BJ (cell line): Measurements from ENCODE around the gene ESRP2. TPM values are rescaled to one million over a fixed set of nuclear protein-coding genes. Genes with fewer than 3 reads are reported as not detected.

Experiments used
- CTCF ChIA-PET: fragments of 350-600 bp; formaldehyde crosslinking; extraction: SDS; loops from one replicate; lab custom pipeline; 2021; ENCODE audit warnings: antibody characterized with exemption, inconsistent platforms; lab: Yijun Ruan, JAX
- POLR2A ChIA-PET: fragments of 300-600 bp; sonication (Branson Sonifier 250); formaldehyde crosslinking; extraction: SDS; loops from one replicate; lab custom pipeline; 2021; ENCODE audit warnings: antibody characterized with exemption; lab: Charles Lee
- DNase-seq: peaks from one replicate; pipeline ENCODE4 v3.0.0-alpha.2; 2011; ENCODE audit warnings: low read depth
- H3K27me3 ChIP-seq: 2 replicates; pipeline ENCODE4 v1.6.0; 2011; ENCODE audit warnings: low read length; ENCODE audit not compliant: control insufficient read depth, insufficient read depth
- H3K36me3 ChIP-seq: 2 replicates; pipeline ENCODE4 v1.5.1; 2011; ENCODE audit warnings: low read length; ENCODE audit not compliant: control insufficient read depth, insufficient read depth
- H3K4me3 ChIP-seq: 2 replicates; pipeline ENCODE4 v1.5.1; 2011; ENCODE audit warnings: low read depth, mild to moderate bottlenecking, control low read depth, low read length
- CTCF ChIP-seq: IDR thresholded peaks from 2 replicates; pipeline ENCODE4 v1.5.1; 2011; ENCODE audit warnings: low read depth, mild to moderate bottlenecking, control low read depth, inconsistent platforms, low read length, moderate library complexity; ENCODE audit not compliant: insufficient read depth
- polyA plus RNA-seq: library from polyadenylated mRNA; depleted of rRNA; stranded (reverse); fragments of >200 nt; gene quantifications from 2 replicates; pipeline ENCODE4 v1.2.3, GENCODE V29; 2011

ESRP2 gene
- polyA plus RNA-seq, 1 experiment, result 0.04 TPM

- no peak overlapping the region for H3K4me3 ChIP-seq
- CTCF ChIA-PET, result interaction anchor here (0.7 to 14.3 kb wide), 3 partner anchors 9 to 266 kb away, joined by 3 to 310 read pairs (median 6); partner anchors contain the start of gene SLC7A6
- POLR2A ChIA-PET, result no interaction called here
- no peak for TF ChIP-seq CTCF
- no peaks in the 10 kb centered on the region for H3K27me3 ChIP-seq
- no peak for DNase-seq
- peaks cover 23% of the 10 kb centered on the region for H3K36me3 ChIP-seq
These were observed 19.8 kb upstream of the ESRP2 start for GRCh38 chr16:68255712-68256111.

GRCh38 chr16:68253721-68254120 is 17.8 kb upstream of the ESRP2 start:
- no peaks in the 10 kb centered on the region for H3K27me3 ChIP-seq
- ChIA-PET POLR2A (no interaction called here), CTCF (interaction anchor here (1.4 to 14.3 kb wide), 3 partner anchors 8 to 70 kb away, joined by 8 to 310 read pairs (median 20); partner anchors contain the start of gene SLC7A6)
- no peak for TF ChIP-seq CTCF
- peaks cover 19% of the 10 kb centered on the region for H3K36me3 ChIP-seq
- no peak for DNase-seq
- no peak overlapping the region for H3K4me3 ChIP-seq

- ChIA-PET POLR2A (no interaction called here), CTCF (interaction anchor here (1.0 to 14.3 kb wide), 5 partner anchors 10 to 72 kb away, joined by 3 to 310 read pairs (median 8); partner anchors contain the start of gene SLC7A6)
- no peaks in the 10 kb centered on the region for H3K27me3 ChIP-seq
- peaks cover 19% of the 10 kb centered on the region for H3K36me3 ChIP-seq
- no peak overlapping the region for H3K4me3 ChIP-seq
- no peak for TF ChIP-seq CTCF
- no peak for DNase-seq
These were observed 16.5 kb upstream of the ESRP2 start for GRCh38 chr16:68252383-68252782.

- Histone ChIP-seq H3K36me3 (peaks cover 19% of the 10 kb centered on the region), H3K4me3 (no peak overlapping the region), H3K27me3 (no peaks in the 10 kb centered on the region)
- ChIA-PET CTCF (interaction anchor here (1.0 to 14.3 kb wide), 5 partner anchors 10 to 72 kb away, joined by 3 to 310 read pairs (median 8); partner anchors contain the start of gene SLC7A6), POLR2A (no interaction called here)
- TF ChIP-seq CTCF, result no peak
- no peak for DNase-seq
These were observed 15.9 kb upstream of the ESRP2 start for GRCh38 chr16:68251832-68252231.

- POLR2A ChIA-PET, result no interaction called here
- no peak overlapping the region for H3K4me3 ChIP-seq
- TF ChIP-seq CTCF, result no peak
- H3K36me3 ChIP-seq, result peaks cover 19% of the 10 kb centered on the region
- no peaks in the 10 kb centered on the region for H3K27me3 ChIP-seq
- CTCF ChIA-PET, result interaction anchor here (1.1 to 4.3 kb wide), 4 partner anchors 11 to 78 kb away, joined by 3 to 20 read pairs (median 6); partner anchors contain the start of gene SLC7A6
- no peak for DNase-seq
These were observed 15.0 kb upstream of the ESRP2 start for GRCh38 chr16:68250951-68251350.
